AG04450 (cell line): ENCODE results near the gene FLCN. TPM values are rescaled to one million over a fixed set of nuclear protein-coding genes. Genes with fewer than 3 reads are reported as not detected.

Source experiments
- CTCF ChIA-PET: fragments of 300-600, 350-600 bp; formaldehyde crosslinking; extraction: SDS; loops from one replicate; lab custom pipeline; 2022; ENCODE audit warnings: antibody characterized with exemption, inconsistent platforms; lab: Charles Lee
- POLR2A ChIA-PET: fragments of 350-600 bp; formaldehyde crosslinking; extraction: SDS; loops from one replicate; lab custom pipeline; 2021; ENCODE audit warnings: antibody characterized with exemption, inconsistent platforms; lab: Yijun Ruan, JAX
- DNase-seq: peaks from one replicate; pipeline ENCODE4 v3.0.0-alpha.2; 2011; ENCODE audit warnings: low read depth, low spot score
- H3K27ac ChIP-seq: one replicate; pipeline ENCODE4 v1.5.1; 2012; ENCODE audit warnings: low read depth, low read length, control low read depth
- H3K27me3 ChIP-seq: one replicate; pipeline ENCODE4 v1.6.0; 2012; ENCODE audit warnings: low read length; ENCODE audit not compliant: control insufficient read depth, insufficient read depth
- H3K4me3 ChIP-seq: 2 replicates; pipeline ENCODE4 v1.5.1; 2011; ENCODE audit warnings: mild to moderate bottlenecking, low read depth, low read length, control low read depth
- H3K9me3 ChIP-seq: 2 replicates; pipeline ENCODE4 v1.5.1; 2012; ENCODE audit warnings: low read length; ENCODE audit not compliant: control insufficient read depth, insufficient read depth
- CTCF ChIP-seq: IDR thresholded peaks from 2 replicates; pipeline ENCODE4 v1.5.1; 2011; ENCODE audit warnings: low read depth, low read length, control low read depth, inconsistent platforms
- polyA plus RNA-seq: library from polyadenylated mRNA; depleted of rRNA; stranded (reverse); fragments of >200 nt; gene quantifications from 2 replicates; pipeline ENCODE4 v1.2.3, GENCODE V29; 2011

The FLCN gene
- polyA plus RNA-seq, 1 experiment, result 13.7 TPM

GRCh38 chr17:17225901-17226300 lies 11.1 kb downstream of the FLCN start:
- no peak for DNase-seq
- no peak for TF ChIP-seq CTCF
- CTCF ChIA-PET, result no interaction called here
- Histone ChIP-seq H3K4me3 (no peak overlapping the region), H3K27me3 (no peaks in the 10 kb centered on the region), H3K27ac (no peak overlapping the region), H3K9me3 (no peaks in the 10 kb centered on the region)
- POLR2A ChIA-PET, result interaction anchor here (0.7 kb wide), 1 partner anchor 18 kb away, joined by 9 read pairs; no protein-coding TSS in a partner anchor

GRCh38 chr17:17224137-17224536 lies 12.8 kb downstream of the FLCN start:
- no peak for TF ChIP-seq CTCF
- Histone ChIP-seq H3K27me3 (no peaks in the 10 kb centered on the region), H3K4me3 (no peak overlapping the region), H3K9me3 (no peaks in the 10 kb centered on the region), H3K27ac (no peak overlapping the region)
- ChIA-PET CTCF (no interaction called here), POLR2A (no interaction called here)
- no peak for DNase-seq

- Histone ChIP-seq H3K4me3 (no peak overlapping the region), H3K27me3 (no peaks in the 10 kb centered on the region), H3K27ac (no peak overlapping the region), H3K9me3 (no peaks in the 10 kb centered on the region)
- TF ChIP-seq CTCF, result no peak
- ChIA-PET CTCF (no interaction called here), POLR2A (no interaction called here)
- DNase-seq, result no peak
Measured at GRCh38 chr17:17223736-17224135, 13.2 kb downstream of the FLCN start.

GRCh38 chr17:17221329-17221728 lies 15.6 kb downstream of the FLCN start:
- no peak overlapping the region for H3K4me3 ChIP-seq
- TF ChIP-seq CTCF, result no peak
- H3K9me3 ChIP-seq, result no peaks in the 10 kb centered on the region; the same call in 1 of the 2 replicates
- no peaks in the 10 kb centered on the region for H3K27me3 ChIP-seq
- POLR2A ChIA-PET, result interaction anchor here (0.6 kb wide), 1 partner anchor 799 kb away, joined by 6 read pairs; no protein-coding TSS in a partner anchor
- CTCF ChIA-PET, result no interaction called here
- DNase-seq, result no peak
- no peak overlapping the region for H3K27ac ChIP-seq

- no peak for TF ChIP-seq CTCF
- H3K27me3 ChIP-seq, result no peaks in the 10 kb centered on the region
- no peaks in the 10 kb centered on the region; the same call in 1 of the 2 replicates for H3K9me3 ChIP-seq
- no peak overlapping the region for H3K27ac ChIP-seq
- POLR2A ChIA-PET, result interaction anchor here (0.6 kb wide), 1 partner anchor 798 kb away, joined by 6 read pairs; no protein-coding TSS in a partner anchor
- no peak for DNase-seq
- CTCF ChIA-PET, result no interaction called here
- no peak overlapping the region for H3K4me3 ChIP-seq
Measured at GRCh38 chr17:17220529-17220928, 16.4 kb downstream of the FLCN start.
